Neural progenitor cell (in vitro differentiated cells): ENCODE results near the gene CTR9. TPM values are rescaled to one million over a fixed set of nuclear protein-coding genes. Genes with fewer than 3 reads are reported as not detected.

Source experiments
- DNase-seq: peaks from one replicate; pipeline ENCODE4 v3.0.0-alpha.2; 2016; ENCODE audit warnings: low spot score
- H2AFZ ChIP-seq: fragments of 200-600 bp; sonication (generic); replicated peaks from 2 replicates; pipeline ENCODE4 v1.6.1; 2016; ENCODE audit warnings: antibody characterized with exemption
- H3F3A ChIP-seq: fragments of 200-600 bp; sonication (generic); 2 replicates; pipeline ENCODE4 v1.6.1; 2016; ENCODE audit warnings: antibody characterized with exemption, low read depth
- H3K27ac ChIP-seq: fragments of 200-600 bp; sonication (generic); 2 replicates; pipeline ENCODE4 v1.5.1; 2016; ENCODE audit warnings: mild to moderate bottlenecking
- H3K27me3 ChIP-seq: fragments of 200-600 bp; sonication (generic); 2 replicates; pipeline ENCODE4 v1.6.1; 2016; ENCODE audit warnings: mild to moderate bottlenecking, moderate library complexity
- H3K36me3 ChIP-seq: fragments of 200-600 bp; sonication (generic); 2 replicates; pipeline ENCODE4 v1.5.1; 2016
- H3K4me1 ChIP-seq: fragments of 200-600 bp; sonication (generic); 2 replicates; pipeline ENCODE4 v1.6.1; 2016; ENCODE audit warnings: mixed run types
- H3K4me2 ChIP-seq: fragments of 200-600 bp; sonication (generic); 2 replicates; pipeline ENCODE4 v1.6.1; 2016
- H3K4me3 ChIP-seq: fragments of 200-600 bp; sonication (generic); 2 replicates; pipeline ENCODE4 v1.5.1; 2016
- H3K79me2 ChIP-seq: fragments of 200-600 bp; sonication (generic); 2 replicates; pipeline ENCODE4 v1.6.1; 2016; ENCODE audit warnings: low read depth
- H3K9ac ChIP-seq: fragments of 200-600 bp; sonication (generic); 2 replicates; pipeline ENCODE4 v1.6.1; 2016
- H3K9me3 ChIP-seq: fragments of 200-600 bp; sonication (generic); 2 replicates; pipeline ENCODE4 v1.5.1; 2016; ENCODE audit warnings: low read depth
- H4K20me1 ChIP-seq: fragments of 200-600 bp; sonication (generic); 2 replicates; pipeline ENCODE4 v1.6.1; 2016; ENCODE audit warnings: low read depth
- H3K27ac Mint-ChIP-seq: 3 replicates; pipeline ENCODE4 v1.8.0; 2021; ENCODE audit warnings: mixed read lengths
- H3K27me3 Mint-ChIP-seq: 2 replicates; pipeline ENCODE4 v1.8.0; 2022; ENCODE audit warnings: low read depth, mild to moderate bottlenecking, inconsistent platforms, moderate library complexity, mixed read lengths; ENCODE audit not compliant: insufficient read depth
- H3K36me3 Mint-ChIP-seq: 3 replicates; pipeline ENCODE4 v1.8.0; 2021; ENCODE audit warnings: mixed read lengths
- H3K4me1 Mint-ChIP-seq: 3 replicates; pipeline ENCODE4 v1.8.0; 2021; ENCODE audit warnings: mixed read lengths
- H3K4me3 Mint-ChIP-seq: 3 replicates; pipeline ENCODE4 v1.8.0; 2021; ENCODE audit warnings: mild to moderate bottlenecking, moderate library complexity, mixed read lengths
- H3K9me3 Mint-ChIP-seq: 3 replicates; pipeline ENCODE4 v1.8.0; 2020; ENCODE audit warnings: mixed read lengths
- EZH2 ChIP-seq: fragments of 200-600 bp; sonication (generic); IDR thresholded peaks from 2 replicates; pipeline ENCODE4 v1.6.1; 2017; ENCODE audit warnings: antibody characterized with exemption, mild to moderate bottlenecking, moderate library complexity
- EZH2phosphoT487 ChIP-seq: fragments of 200-600 bp; sonication (generic); IDR thresholded peaks from 2 replicates; pipeline ENCODE4 v1.6.1; 2017; ENCODE audit warnings: antibody characterized with exemption
- total RNA-seq: library from RNA; depleted of rRNA; stranded (reverse); fragments of >200 nt; gene quantifications from 2 replicates; pipeline ENCODE4 v1.2.3, GENCODE V29; 2015; ENCODE audit warnings: low replicate concordance
- TF ChIP-seq, protein P1 (sequence below): fragments of 200-600 bp; sonication (generic); IDR thresholded peaks from 2 replicates; pipeline ENCODE4 v1.5.1; 2017; ENCODE audit warnings: antibody characterized with exemption, mild to moderate bottlenecking

The CTR9 gene
- total RNA-seq, 1 donor from 2014 or later = 26.4 TPM

DNA sequence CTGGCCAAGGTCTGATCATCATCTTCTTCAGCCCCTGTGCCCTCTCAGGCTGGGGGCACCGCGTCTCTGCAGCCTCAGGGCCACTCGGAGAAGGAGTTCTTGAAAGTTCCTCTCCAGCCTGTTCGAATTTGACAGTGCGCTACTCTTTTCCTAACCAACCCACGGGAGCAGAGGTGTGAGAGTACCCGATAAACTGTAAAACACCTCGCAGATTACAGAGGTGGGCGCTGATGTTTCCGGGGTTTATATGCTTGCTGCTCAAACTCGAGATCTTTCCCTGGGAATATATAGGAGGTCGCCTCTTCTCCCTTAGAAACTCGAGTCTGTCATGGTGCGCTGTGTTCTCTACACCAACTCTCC lies 515 bp downstream of the CTR9 start:
- peak overlapping the region; percentile 97 for H3K4me3 Mint-ChIP-seq
- peaks cover under 1% of the 10 kb centered on the region for H3K36me3 Mint-ChIP-seq
- H4K20me1 ChIP-seq = peaks cover 8% of the 10 kb centered on the region
- peaks cover 7% of the 10 kb centered on the region for H3K4me1 ChIP-seq
- H2AFZ ChIP-seq = peak overlapping the region; percentile 85
- H3K4me1 Mint-ChIP-seq = peaks cover 6% of the 10 kb centered on the region
- peak overlapping the region; percentile 55 for H3K9ac ChIP-seq
- H3K79me2 ChIP-seq = peaks cover 14% of the 10 kb centered on the region
- H3K27ac ChIP-seq = no peak overlapping the region
- no peak for DNase-seq
- H3K9me3 Mint-ChIP-seq = no peaks in the 10 kb centered on the region
- peak overlapping the region; percentile 88 for H3K4me3 ChIP-seq
- no peaks in the 10 kb centered on the region for H3K9me3 ChIP-seq
- H3K27me3 ChIP-seq = no peaks in the 10 kb centered on the region
- peaks cover 41% of the 10 kb centered on the region for H3F3A ChIP-seq
- no peak for TF ChIP-seq EZH2
- TF ChIP-seq, protein P1, sequence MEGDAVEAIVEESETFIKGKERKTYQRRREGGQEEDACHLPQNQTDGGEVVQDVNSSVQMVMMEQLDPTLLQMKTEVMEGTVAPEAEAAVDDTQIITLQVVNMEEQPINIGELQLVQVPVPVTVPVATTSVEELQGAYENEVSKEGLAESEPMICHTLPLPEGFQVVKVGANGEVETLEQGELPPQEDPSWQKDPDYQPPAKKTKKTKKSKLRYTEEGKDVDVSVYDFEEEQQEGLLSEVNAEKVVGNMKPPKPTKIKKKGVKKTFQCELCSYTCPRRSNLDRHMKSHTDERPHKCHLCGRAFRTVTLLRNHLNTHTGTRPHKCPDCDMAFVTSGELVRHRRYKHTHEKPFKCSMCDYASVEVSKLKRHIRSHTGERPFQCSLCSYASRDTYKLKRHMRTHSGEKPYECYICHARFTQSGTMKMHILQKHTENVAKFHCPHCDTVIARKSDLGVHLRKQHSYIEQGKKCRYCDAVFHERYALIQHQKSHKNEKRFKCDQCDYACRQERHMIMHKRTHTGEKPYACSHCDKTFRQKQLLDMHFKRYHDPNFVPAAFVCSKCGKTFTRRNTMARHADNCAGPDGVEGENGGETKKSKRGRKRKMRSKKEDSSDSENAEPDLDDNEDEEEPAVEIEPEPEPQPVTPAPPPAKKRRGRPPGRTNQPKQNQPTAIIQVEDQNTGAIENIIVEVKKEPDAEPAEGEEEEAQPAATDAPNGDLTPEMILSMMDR = no peak
- TF ChIP-seq EZH2phosphoT487 = no peak
- peak overlapping the region; percentile 89 for H3K4me2 ChIP-seq
- peaks cover 4% of the 10 kb centered on the region for H3K27me3 Mint-ChIP-seq
- peak overlapping the region; percentile 52 for H3K27ac Mint-ChIP-seq
- H3K36me3 ChIP-seq = peaks cover 9% of the 10 kb centered on the region

DNA sequence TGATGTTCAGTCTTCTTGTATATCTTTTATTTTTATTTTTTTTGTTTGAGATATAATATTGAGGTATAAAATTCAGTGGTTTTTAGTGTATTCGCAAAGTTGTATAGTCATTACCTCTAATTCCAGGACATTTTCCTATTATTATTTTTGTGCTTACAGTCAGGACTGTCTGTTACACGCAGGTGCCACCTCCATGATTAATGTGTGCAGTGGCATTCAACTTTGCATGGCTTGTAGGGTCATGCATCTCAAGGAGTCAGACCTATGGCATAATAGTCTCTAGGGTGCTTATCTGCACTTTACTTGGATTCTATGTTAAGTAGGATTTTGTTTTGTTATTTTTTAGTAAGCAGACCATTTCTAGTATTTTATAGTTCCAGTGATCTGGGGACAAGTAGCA lies 1.0 kb downstream of the CTR9 start:
- Histone ChIP-seq H3F3A (peaks cover 37% of the 10 kb centered on the region), H4K20me1 (peaks cover 8% of the 10 kb centered on the region), H3K4me2 (peak overlapping the region; percentile 89), H3K79me2 (peaks cover 14% of the 10 kb centered on the region), H3K4me3 (peak overlapping the region; percentile 88), H2AFZ (no peak overlapping the region), H3K27me3 (no peaks in the 10 kb centered on the region), H3K9ac (no peak overlapping the region), H3K9me3 (no peaks in the 10 kb centered on the region), H3K4me1 (peaks cover 7% of the 10 kb centered on the region), H3K36me3 (peaks cover 11% of the 10 kb centered on the region), H3K27ac (no peak overlapping the region)
- Mint-ChIP-seq H3K9me3 (no peaks in the 10 kb centered on the region), H3K4me3 (peak overlapping the region; percentile 97), H3K36me3 (peaks cover 1% of the 10 kb centered on the region), H3K27me3 (peaks cover 4% of the 10 kb centered on the region), H3K27ac (peak overlapping the region; percentile 52), H3K4me1 (peaks cover 6% of the 10 kb centered on the region)
- no peak for DNase-seq
- no peak for TF ChIP-seq EZH2
- TF ChIP-seq, protein P1 = no peak
- TF ChIP-seq EZH2phosphoT487 = no peak

DNA sequence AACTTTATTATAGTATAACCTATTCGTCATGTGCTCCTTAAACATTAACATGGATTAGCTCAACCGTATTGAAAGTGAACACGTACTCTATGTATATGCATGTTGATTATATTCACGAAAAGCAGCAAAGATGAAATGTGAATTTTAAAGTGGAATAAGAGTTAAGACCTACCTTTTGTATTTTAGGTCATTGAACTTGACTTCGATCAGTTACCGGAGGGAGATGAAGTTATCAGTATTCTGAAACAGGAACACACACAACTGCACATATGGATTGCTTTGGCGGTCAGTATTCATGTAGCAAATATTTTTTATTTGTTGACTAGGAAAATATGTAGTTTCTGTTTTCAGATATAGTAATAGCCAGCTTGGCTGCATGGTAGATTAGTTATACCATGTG lies 1.4 kb downstream of the CTR9 start:
- Histone ChIP-seq H3K79me2 (peaks cover 14% of the 10 kb centered on the region), H3K9ac (no peak overlapping the region), H3K4me1 (peaks cover 7% of the 10 kb centered on the region), H3F3A (peaks cover 35% of the 10 kb centered on the region), H4K20me1 (peaks cover 8% of the 10 kb centered on the region), H3K4me3 (peak overlapping the region; percentile 88), H3K27ac (no peak overlapping the region), H2AFZ (no peak overlapping the region), H3K27me3 (no peaks in the 10 kb centered on the region), H3K36me3 (peaks cover 11% of the 10 kb centered on the region), H3K4me2 (peak overlapping the region; percentile 89), H3K9me3 (no peaks in the 10 kb centered on the region)
- Mint-ChIP-seq H3K27ac (no peak overlapping the region), H3K27me3 (peaks cover 4% of the 10 kb centered on the region), H3K9me3 (no peaks in the 10 kb centered on the region), H3K4me3 (peak overlapping the region; percentile 97), H3K4me1 (peaks cover 6% of the 10 kb centered on the region), H3K36me3 (peaks cover 1% of the 10 kb centered on the region)
- DNase-seq = no peak
- TF ChIP-seq EZH2phosphoT487 (no peak), EZH2 (no peak)
- TF ChIP-seq, protein P1 = no peak
